ENCODE measurements around the gene PITX3. TPM values are rescaled to one million over a fixed set of nuclear protein-coding genes. Genes with fewer than 3 reads are reported as not detected.

The PITX3 gene
- total RNA-seq, 2 donors from 2014 or later, result not detected

DNA sequence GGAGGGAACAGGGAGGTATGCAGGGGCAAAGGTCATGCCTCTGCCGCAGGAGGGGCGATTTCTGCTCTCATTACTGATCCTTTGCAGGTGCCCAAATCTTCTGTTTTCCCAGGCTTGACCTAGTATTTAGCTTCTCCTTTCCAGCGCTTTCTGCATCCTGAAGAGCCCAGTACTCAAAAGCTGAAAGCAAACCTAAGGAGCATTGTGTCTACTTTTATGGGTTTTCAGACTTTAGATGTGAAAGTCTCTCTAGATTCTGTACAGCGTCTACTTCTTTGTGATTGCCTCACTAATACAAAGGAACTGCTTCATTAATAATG is 4.6 kb upstream of the PITX3 start:
- DNase-seq, result no peak
- H3K27ac Mint-ChIP-seq, result peak overlapping the region; percentile 98
- H3K27me3 Mint-ChIP-seq, result peaks cover 8% of the 10 kb centered on the region
- H3K9me3 ChIP-seq (ENCODE audit: control insufficient read depth, low read length, poor library complexity, severe bottlenecking), result no peaks in the 10 kb centered on the region
- peak overlapping the region; percentile 96 for H3K4me3 Mint-ChIP-seq
- no peak for ATAC-seq
- peaks cover 4% of the 10 kb centered on the region for H3K36me3 Mint-ChIP-seq (ENCODE audit: low read depth)
- peaks cover 46% of the 10 kb centered on the region for H3K4me1 Mint-ChIP-seq

DNA sequence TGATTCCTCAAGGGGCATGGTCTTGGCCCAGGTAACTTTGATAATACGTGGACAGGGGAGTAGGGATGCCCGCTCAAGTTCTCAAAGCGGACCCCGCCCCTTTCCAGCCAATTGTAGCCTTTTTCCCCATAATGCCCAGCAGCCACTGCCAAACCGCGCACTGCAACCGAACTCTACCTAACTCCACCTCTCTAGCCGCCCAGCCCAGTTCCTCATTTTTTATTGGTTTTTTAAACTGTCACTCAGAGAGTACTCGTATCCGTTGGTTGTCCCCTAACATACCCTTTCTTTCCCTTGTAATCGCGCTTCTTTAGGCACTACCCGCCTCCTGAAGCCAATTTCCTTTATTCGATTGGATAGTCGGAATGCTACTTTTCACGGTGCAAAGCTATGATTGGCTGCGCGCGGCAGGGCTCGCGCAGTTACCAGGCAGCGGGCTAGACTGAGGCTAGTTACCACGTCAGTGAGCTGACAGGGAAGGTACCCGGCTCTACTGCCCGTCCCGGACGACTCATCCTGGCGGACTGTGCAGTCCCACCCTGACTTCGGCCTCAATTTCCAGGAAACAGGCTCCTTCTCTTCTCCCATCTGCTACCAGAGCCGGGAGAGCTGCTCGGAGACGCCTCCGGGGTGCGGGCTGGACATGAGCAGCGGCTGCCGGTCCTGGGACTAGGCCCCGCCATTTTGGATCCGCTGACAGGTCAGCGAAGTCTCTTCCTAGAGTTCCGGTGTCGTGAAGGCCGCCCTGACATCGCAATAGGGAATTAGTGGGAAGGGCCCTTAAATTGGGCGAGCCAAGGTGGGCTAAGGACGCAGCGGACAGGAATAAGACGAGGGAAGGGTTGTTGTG is 4.0 kb upstream of the PITX3 start, which contains the start of gene GBF1:
TSS of gene GBF1 (plus strand) at position 451 of the 850 bp plus-strand sequence. CDS start 13,407 bp downstream, outside the sequence.
- DNase-seq (peak; percentile 75 to 84 (median 76)), ATAC-seq (peak; percentile 88)
- peaks cover 4% of the 10 kb centered on the region for H3K36me3 Mint-ChIP-seq (ENCODE audit: low read depth)
- H3K27ac Mint-ChIP-seq, result peak within 1 kb of the TSS; percentile 98
- peaks cover 49% of the 10 kb centered on the region for H3K4me1 Mint-ChIP-seq
- peak within 1 kb of the TSS; percentile 96 for H3K4me3 Mint-ChIP-seq
- H3K9me3 ChIP-seq (ENCODE audit: control insufficient read depth, low read length, poor library complexity, severe bottlenecking), result no peaks in the 10 kb centered on the region
- H3K27me3 Mint-ChIP-seq, result peaks cover 12% of the 10 kb centered on the region

DNA sequence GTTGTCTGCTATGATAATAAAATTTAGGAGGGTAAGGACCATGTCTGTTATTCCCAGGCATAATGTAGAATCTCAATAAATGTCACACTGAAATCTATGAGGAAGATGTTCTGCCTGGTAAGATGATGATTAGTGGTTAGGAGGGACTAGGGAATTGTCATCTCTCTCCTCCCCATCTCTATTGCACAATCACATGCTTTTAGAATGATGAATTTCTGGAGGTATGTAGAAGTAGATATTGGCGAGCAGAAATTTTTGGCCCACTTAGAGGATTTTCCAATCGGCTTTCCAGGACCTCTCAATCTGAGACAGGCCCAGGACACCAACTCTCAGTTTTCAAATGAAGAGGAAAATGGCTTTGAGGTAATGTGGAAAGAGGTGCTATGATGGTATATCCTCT is 2.0 kb upstream of the PITX3 start:
- H3K27ac Mint-ChIP-seq, result no peak overlapping the region
- peak overlapping the region; percentile 28 for H3K4me3 Mint-ChIP-seq
- H3K4me1 Mint-ChIP-seq, result peaks cover 50% of the 10 kb centered on the region
- ATAC-seq (no peak), DNase-seq (no peak)
- H3K9me3 ChIP-seq (ENCODE audit: control insufficient read depth, low read length, poor library complexity, severe bottlenecking), result no peaks in the 10 kb centered on the region
- peaks cover 14% of the 10 kb centered on the region for H3K27me3 Mint-ChIP-seq
- peaks cover 4% of the 10 kb centered on the region for H3K36me3 Mint-ChIP-seq (ENCODE audit: low read depth)

DNA sequence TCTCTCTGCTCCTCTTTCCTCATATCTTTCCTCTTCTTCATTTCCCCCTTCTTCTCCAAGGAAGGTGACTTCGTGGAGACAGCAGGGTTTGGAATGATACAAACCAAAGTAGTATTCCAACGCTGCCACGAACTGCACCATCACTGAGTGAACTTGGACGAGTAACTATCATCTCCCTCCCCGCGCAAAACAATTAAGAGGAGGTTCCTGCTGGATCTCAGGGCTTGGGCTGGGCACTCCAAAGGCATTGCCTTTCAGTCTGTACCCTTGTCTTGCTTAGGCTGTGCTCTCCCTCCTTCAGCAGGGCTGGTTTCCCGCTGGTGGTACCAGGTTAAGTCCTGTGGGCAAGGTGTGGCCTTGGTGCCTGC is 790 bp upstream of the PITX3 start:
- H3K9me3 ChIP-seq (ENCODE audit: control insufficient read depth, low read length, poor library complexity, severe bottlenecking), result no peaks in the 10 kb centered on the region
- peaks cover 39% of the 10 kb centered on the region for H3K4me1 Mint-ChIP-seq
- peak overlapping the region; percentile 79 for H3K27ac Mint-ChIP-seq
- no peak for DNase-seq
- peak overlapping the region; percentile 96 for H3K4me3 Mint-ChIP-seq
- H3K27me3 Mint-ChIP-seq, result peaks cover 15% of the 10 kb centered on the region
- H3K36me3 Mint-ChIP-seq (ENCODE audit: low read depth), result peaks cover 4% of the 10 kb centered on the region
- ATAC-seq, result no peak

DNA sequence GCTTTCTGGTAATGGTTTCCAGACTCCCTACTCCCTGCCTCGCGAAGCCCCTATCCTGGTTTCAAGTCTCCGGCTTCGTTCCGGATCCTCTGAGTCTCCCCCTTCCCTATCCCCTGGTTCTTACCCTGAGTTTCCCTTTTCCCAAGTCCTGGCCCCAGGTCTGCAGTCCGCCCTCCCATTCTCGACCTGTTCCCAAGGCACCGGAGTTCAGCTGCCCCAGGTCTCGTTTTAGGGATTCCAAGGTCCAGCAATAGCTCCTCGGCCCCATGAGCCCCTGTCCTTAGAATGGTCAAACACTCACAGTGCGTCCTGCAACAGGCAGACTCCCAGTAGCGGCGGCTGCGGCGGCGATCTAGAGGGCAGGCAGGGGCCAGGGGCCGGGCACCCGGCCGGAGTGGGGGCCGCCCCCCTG is 274 bp downstream of the PITX3 start:
- peaks cover 4% of the 10 kb centered on the region for H3K36me3 Mint-ChIP-seq (ENCODE audit: low read depth)
- DNase-seq, result no peak
- H3K9me3 ChIP-seq (ENCODE audit: control insufficient read depth, low read length, poor library complexity, severe bottlenecking), result no peaks in the 10 kb centered on the region
- ATAC-seq, result no peak
- peaks cover 28% of the 10 kb centered on the region for H3K4me1 Mint-ChIP-seq
- H3K27ac Mint-ChIP-seq, result no peak overlapping the region
- H3K27me3 Mint-ChIP-seq, result peaks cover 26% of the 10 kb centered on the region
- peak overlapping the region; percentile 66 for H3K4me3 Mint-ChIP-seq

DNA sequence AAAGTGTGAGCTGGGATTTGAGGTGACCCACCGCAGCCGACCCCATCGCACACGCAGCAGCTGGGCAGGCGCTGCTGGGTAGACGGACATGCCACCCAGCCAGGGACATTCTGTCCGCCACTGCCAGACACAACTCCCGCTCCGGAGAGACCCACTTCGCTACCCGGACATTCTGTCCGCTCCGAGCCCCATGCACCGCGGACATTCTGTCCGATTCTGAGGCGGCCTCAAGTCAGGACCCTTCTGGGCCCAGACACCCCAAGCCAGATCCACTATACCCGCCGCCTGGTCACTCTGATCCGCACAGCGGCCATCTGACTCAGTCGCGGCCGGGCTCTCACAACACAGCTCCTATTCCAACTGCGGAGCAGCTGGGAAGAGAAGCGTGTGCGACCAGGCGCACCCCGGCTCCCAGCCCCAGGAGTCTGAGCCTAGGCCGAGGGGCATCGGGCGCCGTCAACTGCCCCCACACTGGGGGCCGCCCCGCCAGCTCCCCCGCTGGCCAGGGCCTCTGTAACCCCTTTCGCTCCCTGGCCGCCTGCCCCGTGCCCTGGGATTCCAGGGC is 763 bp downstream of the PITX3 start:
- no peaks in the 10 kb centered on the region for H3K9me3 ChIP-seq (ENCODE audit: control insufficient read depth, low read length, poor library complexity, severe bottlenecking)
- DNase-seq, result no peak
- no peak for ATAC-seq
- Mint-ChIP-seq H3K4me1 (peaks cover 26% of the 10 kb centered on the region), H3K27ac (no peak overlapping the region), H3K36me3 (ENCODE audit: low read depth) (peaks cover 4% of the 10 kb centered on the region), H3K27me3 (peaks cover 31% of the 10 kb centered on the region), H3K4me3 (peak overlapping the region; percentile 66)

DNA sequence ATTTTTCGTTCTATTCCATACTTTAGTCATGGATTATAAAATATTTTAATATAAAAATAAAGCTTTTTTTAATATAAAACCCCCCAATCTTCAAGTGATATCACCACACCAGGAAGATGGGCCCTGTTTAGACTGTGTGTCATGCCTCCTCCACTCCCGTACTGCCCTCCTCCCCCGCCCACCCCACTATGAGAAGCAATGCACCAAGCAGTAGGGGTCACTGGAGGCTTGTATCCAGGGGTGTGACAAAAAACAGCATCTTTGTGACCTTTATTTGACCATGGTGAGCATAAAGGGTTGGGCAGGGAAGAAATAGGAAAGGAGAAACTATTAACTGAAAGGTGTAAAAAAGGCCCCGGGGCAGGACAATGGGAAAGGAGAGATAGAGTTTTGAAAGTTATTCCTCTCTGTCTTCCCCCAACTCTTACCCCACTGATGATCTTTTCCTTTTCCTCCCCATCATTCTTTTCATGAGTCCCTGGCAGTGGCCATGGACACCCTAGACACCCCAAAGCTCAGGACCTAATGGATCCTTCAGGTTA is 3.5 kb downstream of the PITX3 start:
- H3K36me3 Mint-ChIP-seq (ENCODE audit: low read depth), result peaks cover 4% of the 10 kb centered on the region
- H3K27ac Mint-ChIP-seq, result no peak overlapping the region
- peaks cover 15% of the 10 kb centered on the region for H3K4me1 Mint-ChIP-seq
- no peak for ATAC-seq
- peaks cover 41% of the 10 kb centered on the region for H3K27me3 Mint-ChIP-seq
- no peak overlapping the region for H3K4me3 Mint-ChIP-seq
- DNase-seq, result no peak
- H3K9me3 ChIP-seq (ENCODE audit: control insufficient read depth, low read length, poor library complexity, severe bottlenecking), result no peaks in the 10 kb centered on the region

DNA sequence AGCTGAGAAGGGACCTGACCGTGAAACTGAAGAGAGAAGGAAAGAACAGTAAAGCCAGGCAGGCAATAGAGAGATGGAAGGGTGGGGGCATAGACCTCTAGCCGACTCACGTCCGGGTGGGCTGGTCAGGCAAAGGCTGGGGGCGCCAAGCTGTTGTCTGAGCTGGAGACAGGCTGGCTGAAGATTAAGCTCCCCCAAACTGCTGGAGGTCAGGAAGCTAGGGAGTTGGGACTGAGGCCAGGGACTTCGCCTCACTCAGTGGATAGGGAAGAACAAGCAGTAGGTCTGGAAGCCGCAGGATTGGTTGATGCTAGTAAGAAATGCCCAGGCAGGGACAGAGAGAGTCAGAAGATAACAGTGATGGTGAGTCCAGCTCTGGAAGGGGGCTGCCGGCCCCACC is 5.3 kb downstream of the PITX3 start:
- no peaks in the 10 kb centered on the region for H3K9me3 ChIP-seq (ENCODE audit: control insufficient read depth, low read length, poor library complexity, severe bottlenecking)
- Mint-ChIP-seq H3K4me1 (peaks cover 14% of the 10 kb centered on the region), H3K27ac (no peak overlapping the region), H3K27me3 (peaks cover 39% of the 10 kb centered on the region), H3K4me3 (no peak overlapping the region), H3K36me3 (ENCODE audit: low read depth) (no peaks in the 10 kb centered on the region)
- no peak for ATAC-seq
- DNase-seq, result no peak

DNA sequence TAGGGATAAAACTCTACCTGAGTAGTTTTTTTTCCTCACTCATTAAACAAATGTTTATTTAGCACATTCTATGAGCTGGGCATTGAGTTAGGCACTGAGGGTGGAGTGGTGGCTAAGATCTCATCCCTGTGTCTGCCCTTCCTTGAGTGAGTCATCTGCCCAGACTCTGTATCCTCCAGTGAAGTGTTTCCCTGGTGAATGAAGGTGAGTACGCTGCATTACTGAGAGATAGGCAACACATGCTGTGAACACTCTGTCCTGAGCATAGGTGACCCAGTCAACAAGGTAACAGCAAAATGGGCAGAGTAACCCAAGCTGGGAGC is 5.8 kb downstream of the PITX3 start:
- H3K36me3 Mint-ChIP-seq (ENCODE audit: low read depth), result no peaks in the 10 kb centered on the region
- H3K27me3 Mint-ChIP-seq, result peaks cover 38% of the 10 kb centered on the region
- H3K4me1 Mint-ChIP-seq, result peaks cover 15% of the 10 kb centered on the region

DNA sequence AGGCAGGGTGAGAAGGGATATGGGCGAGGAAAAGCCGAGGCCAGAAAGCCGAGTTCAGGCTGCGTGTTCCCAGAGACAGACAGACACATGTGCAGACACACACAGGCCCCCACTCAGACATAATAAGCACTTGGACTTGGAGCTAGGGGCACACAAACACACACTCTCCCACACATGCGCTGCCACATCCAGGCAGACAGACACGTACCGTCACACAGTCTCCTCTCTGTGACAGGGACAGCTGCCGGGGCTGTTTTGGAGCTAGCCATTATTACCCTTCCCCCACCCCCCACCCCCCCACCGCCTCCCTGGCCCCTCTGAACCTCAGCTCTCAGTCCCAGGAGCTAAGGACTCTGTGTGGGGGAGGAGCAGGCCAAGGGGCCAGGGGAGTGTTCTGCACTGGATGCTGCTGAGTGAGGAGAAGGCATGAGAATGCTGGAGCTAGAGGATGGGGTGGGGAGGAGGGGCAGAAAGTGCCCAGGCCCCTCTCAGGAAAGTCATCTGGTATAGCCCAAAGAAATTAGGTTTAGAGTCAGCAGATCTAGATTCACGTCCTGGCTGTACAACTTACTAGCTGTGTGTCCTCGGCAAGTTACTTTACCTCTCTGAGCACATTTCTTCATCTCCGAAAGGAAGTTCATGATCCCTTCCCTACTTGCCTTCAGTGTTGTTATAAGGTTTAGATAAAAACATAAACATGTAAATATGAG is 6.3 kb downstream of the PITX3 start:
- H3K4me1 Mint-ChIP-seq, result peaks cover 13% of the 10 kb centered on the region
- peaks cover 33% of the 10 kb centered on the region for H3K27me3 Mint-ChIP-seq
- no peak overlapping the region for H3K4me3 Mint-ChIP-seq
- H3K36me3 Mint-ChIP-seq (ENCODE audit: low read depth), result no peaks in the 10 kb centered on the region
- DNase-seq, result no peak
- H3K27ac Mint-ChIP-seq, result no peak overlapping the region
- no peaks in the 10 kb centered on the region for H3K9me3 ChIP-seq (ENCODE audit: control insufficient read depth, low read length, poor library complexity, severe bottlenecking)
- no peak for ATAC-seq

More for the DNA sequence above, 5.8 kb downstream of the PITX3 start:
- H3K27ac Mint-ChIP-seq, result no peak overlapping the region
- H3K9me3 ChIP-seq (ENCODE audit: control insufficient read depth, low read length, poor library complexity, severe bottlenecking), result no peaks in the 10 kb centered on the region
- no peak overlapping the region for H3K4me3 Mint-ChIP-seq
- no peak for DNase-seq
- no peak for ATAC-seq

DNA sequence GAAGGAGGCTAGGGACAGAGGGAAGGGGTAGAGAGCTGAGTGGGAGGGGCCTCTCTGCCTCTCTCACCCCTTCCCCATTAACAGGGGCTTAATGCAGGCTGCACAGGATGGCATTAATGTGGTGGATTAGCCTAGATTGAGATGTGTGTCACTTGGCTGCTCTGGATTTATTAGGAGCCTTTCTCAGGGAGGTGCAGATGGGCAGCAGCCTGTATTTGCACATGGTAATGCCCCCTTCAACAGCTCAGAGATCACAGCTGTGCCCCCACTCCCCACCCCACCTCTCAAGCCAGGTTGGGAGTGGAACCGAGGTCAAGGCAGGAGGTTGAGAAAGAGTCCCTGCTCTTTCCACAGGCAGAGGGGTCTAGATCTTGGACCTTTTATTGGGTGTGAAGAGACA is 7.3 kb downstream of the PITX3 start:
- peaks cover 43% of the 10 kb centered on the region for H3K27me3 Mint-ChIP-seq
- H3K36me3 Mint-ChIP-seq (ENCODE audit: low read depth), result no peaks in the 10 kb centered on the region
- no peaks in the 10 kb centered on the region for H3K9me3 ChIP-seq (ENCODE audit: control insufficient read depth, low read length, poor library complexity, severe bottlenecking)
- no peak overlapping the region for H3K4me3 Mint-ChIP-seq
- DNase-seq (no peak), ATAC-seq (no peak)
- H3K4me1 Mint-ChIP-seq, result peaks cover 14% of the 10 kb centered on the region
- no peak overlapping the region for H3K27ac Mint-ChIP-seq

DNA sequence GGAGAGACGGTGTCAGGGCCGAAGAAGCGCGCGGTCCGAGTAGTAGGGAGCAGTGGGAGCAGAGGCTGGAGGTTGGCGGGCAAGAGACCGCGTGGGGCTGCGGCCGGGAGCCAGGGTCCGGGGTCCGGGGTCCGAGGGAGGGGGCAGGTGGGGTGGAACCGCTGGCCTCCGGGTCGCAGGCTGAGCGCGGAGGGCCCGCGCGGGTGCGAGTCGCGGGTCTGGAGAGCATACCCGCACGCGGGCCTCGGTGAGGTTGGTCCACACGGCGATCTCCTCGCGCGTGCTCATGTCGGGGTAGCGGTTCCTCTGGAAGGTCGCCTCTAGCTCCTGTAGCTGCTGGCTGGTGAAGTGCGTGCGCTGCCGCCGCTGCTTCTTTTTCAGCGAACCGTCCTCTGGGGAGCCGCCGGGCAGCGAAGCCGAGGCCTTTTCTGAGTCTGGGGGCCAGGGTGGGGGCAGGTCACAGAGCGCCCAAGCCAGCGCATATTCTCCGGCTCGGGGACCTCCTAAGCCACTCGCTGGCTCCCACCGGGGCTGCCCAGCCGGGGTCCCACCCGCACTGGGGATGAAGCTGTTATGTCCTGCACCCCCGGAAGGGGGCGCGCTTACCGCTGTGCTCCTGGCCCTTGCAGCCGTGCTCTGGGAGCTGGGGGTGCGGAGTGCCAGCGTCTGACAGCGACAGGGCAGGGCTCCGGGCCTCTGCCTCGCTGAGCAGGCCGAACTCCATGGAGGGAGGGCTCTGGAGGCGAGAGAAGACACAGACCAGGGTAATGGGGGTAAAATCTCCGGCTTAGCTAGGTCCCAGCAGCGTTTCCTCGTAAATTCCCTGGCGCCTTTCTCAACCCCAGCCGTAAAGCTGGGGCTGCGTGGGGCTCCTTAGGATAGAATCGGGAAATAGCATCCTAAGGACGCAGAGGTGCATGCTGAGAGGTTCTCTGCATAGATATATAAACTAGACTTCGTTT is 9.7 kb downstream of the PITX3 start:
- Mint-ChIP-seq H3K27ac (no peak overlapping the region), H3K4me1 (peaks cover 21% of the 10 kb centered on the region), H3K36me3 (ENCODE audit: low read depth) (peaks cover 4% of the 10 kb centered on the region), H3K27me3 (peaks cover 60% of the 10 kb centered on the region), H3K4me3 (peak overlapping the region; percentile 88)
- no peaks in the 10 kb centered on the region for H3K9me3 ChIP-seq (ENCODE audit: control insufficient read depth, low read length, poor library complexity, severe bottlenecking)
- ATAC-seq, result peak; percentile 70
- peak; percentile 59 to 65 (median 63) for DNase-seq
